ENCODE measurements around the gene PGAP2. TPM values are rescaled to one million over a fixed set of nuclear protein-coding genes. Genes with fewer than 3 reads are reported as not detected.

PGAP2 gene
- total RNA-seq, 1 experiment from 2014 or later: 37.4 TPM

DNA sequence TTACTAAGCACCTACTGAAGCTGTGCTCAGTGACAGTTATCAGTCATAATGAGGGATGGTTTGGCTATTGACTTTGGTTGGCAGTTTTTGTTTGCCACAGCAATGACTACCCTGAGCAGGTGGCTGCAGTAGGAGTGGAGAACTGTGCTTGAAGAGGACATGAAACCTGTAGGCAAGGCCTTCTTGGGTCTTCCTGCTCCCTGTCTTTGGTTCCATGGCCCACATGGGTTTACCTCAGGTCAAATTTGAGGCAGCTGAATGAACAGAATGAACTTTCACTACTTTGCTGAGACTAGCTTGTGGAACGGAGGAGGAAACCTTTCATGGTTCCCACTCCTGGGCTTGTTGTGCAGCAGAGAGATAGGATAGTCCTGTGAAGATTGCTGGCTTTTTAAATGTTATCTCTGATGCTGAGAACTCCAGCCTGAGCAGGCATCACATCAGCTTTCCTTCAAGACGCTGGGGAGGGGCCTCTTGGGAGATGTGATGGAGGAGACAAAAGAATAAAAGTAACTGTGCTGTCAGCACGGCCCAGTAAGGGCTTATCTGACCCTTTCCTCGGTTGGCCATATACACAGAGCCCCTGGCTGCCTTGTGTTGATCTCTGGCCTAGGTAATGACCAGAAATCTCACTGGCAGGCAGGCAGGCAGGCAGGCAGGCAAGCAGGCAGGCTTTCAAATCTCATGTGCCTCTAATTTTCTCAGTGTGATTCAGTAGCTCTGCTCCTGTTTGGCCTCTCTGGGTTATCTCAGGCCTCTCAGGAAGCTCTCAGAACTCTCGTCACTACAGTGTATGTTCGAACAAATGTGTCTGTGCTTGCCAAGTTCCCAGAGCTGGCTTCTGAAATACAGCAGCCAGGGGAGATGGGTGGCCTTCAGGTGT is 59.1 kb downstream of the PGAP2 start:
- no peaks in the 10 kb centered on the region for H3K9me3 ChIP-seq (ENCODE audit: control insufficient read depth, low read depth, low read length)
- DNase-seq: no peak
- no peak overlapping the region for H2BK12ac ChIP-seq (ENCODE audit: insufficient read length, low read depth, low read length)
- H4K91ac ChIP-seq (ENCODE audit: insufficient read length, low read depth, low read length): no peak overlapping the region
- H4K20me1 ChIP-seq (ENCODE audit: control insufficient read depth, insufficient read depth, insufficient read length): no peaks in the 10 kb centered on the region
- H4K8ac ChIP-seq (replicated peaks; ENCODE audit: insufficient read length, low read depth, low read length): no peak overlapping the region
- H3K23me2 ChIP-seq (ENCODE audit: insufficient read length, low read depth, low read length, poor library complexity, severe bottlenecking): no peaks in the 10 kb centered on the region
- H3K4ac ChIP-seq (ENCODE audit: low read depth, low read length): no peak overlapping the region
- no peak overlapping the region for H4K5ac ChIP-seq (ENCODE audit: insufficient read length, low read depth, low read length)
- Mint-ChIP-seq H3K4me3 (no peak overlapping the region), H3K27ac (peak overlapping the region in 1 of 3 experiments; percentile 8; a peak in 1 of 7 replicates), H3K4me1 (peaks cover 12 to 13% of the 10 kb centered on the region in 2 experiments), H3K9me3 (no peaks in the 10 kb centered on the region), H3K27me3 (ENCODE audit: low read depth) (peaks cover 5% of the 10 kb centered on the region), H3K36me3 (ENCODE audit: insufficient read depth in 1 of 3, low read depth in 3 of 3) (no peaks in the 10 kb centered on the region)
- no CpG with 5 or more reads among the region's 6 CpGs for WGBS (ENCODE audit: extremely low coverage, insufficient read length, low lambda C conversion rate)
- H2BK5ac ChIP-seq (ENCODE audit: insufficient read length, low read length): no peak overlapping the region
- no peaks in the 10 kb centered on the region for H3K79me1 ChIP-seq (ENCODE audit: insufficient read depth, low read depth, low read length, poor library complexity, severe bottlenecking)
- H3K4me1 ChIP-seq (ENCODE audit: insufficient read depth, low read length): peaks cover 3% of the 10 kb centered on the region; the same call in 1 of the 2 replicates
- H3T11ph ChIP-seq (ENCODE audit: low read length): no peak overlapping the region
- H2AFZ ChIP-seq (ENCODE audit: low read length): no peak overlapping the region
- H3K4me2 ChIP-seq (ENCODE audit: insufficient read depth, insufficient read length, low read length): no peak overlapping the region
- H3K18ac ChIP-seq (ENCODE audit: insufficient read length, low read depth, low read length): no peak overlapping the region
- no peaks in the 10 kb centered on the region for H3K79me2 ChIP-seq (ENCODE audit: insufficient read depth, low read length)
- H2BK15ac ChIP-seq (ENCODE audit: low read depth, low read length): no peak overlapping the region
- TF ChIP-seq, protein P1, sequence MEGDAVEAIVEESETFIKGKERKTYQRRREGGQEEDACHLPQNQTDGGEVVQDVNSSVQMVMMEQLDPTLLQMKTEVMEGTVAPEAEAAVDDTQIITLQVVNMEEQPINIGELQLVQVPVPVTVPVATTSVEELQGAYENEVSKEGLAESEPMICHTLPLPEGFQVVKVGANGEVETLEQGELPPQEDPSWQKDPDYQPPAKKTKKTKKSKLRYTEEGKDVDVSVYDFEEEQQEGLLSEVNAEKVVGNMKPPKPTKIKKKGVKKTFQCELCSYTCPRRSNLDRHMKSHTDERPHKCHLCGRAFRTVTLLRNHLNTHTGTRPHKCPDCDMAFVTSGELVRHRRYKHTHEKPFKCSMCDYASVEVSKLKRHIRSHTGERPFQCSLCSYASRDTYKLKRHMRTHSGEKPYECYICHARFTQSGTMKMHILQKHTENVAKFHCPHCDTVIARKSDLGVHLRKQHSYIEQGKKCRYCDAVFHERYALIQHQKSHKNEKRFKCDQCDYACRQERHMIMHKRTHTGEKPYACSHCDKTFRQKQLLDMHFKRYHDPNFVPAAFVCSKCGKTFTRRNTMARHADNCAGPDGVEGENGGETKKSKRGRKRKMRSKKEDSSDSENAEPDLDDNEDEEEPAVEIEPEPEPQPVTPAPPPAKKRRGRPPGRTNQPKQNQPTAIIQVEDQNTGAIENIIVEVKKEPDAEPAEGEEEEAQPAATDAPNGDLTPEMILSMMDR (conservative IDR thresholded peaks at IDR 0.05): no peak
- no peak overlapping the region for H2AK5ac ChIP-seq (ENCODE audit: insufficient read length, low read length)
- no peak overlapping the region for H2BK120ac ChIP-seq (ENCODE audit: low read depth, low read length, poor library complexity, severe bottlenecking)
- no peak overlapping the region for H3K56ac ChIP-seq (ENCODE audit: insufficient read length, low read depth, low read length)
- no peak overlapping the region for H3K9ac ChIP-seq (ENCODE audit: extremely low read depth, insufficient read length, low read length)
- H2BK20ac ChIP-seq (ENCODE audit: low read depth, low read length, poor library complexity, severe bottlenecking): no peak overlapping the region
- no peak overlapping the region for H3K27ac ChIP-seq (ENCODE audit: insufficient read length, low read depth, low read length)
- no peak overlapping the region for H3K14ac ChIP-seq (ENCODE audit: insufficient read depth, low read length)
- H3K27me3 ChIP-seq (ENCODE audit: insufficient read depth, low read length): no peaks in the 10 kb centered on the region
- no peak overlapping the region for H3K23ac ChIP-seq (ENCODE audit: insufficient read length, low read depth, low read length)
